NCI-H748 treated with DMSO at 0.1 percent for 48 hours (cell line): ENCODE results near the gene SIDT2.
"Not testable (repeated sequence)": the region's sequence is repeated elsewhere in the genome, so short reads cannot be mapped to it uniquely, and the experiment has no call there.

ENCODE experiments used
- DNase-seq: peaks from one replicate; lab custom pipeline; 2025; lab: John Stamatoyannopoulos, UW

The SIDT2 gene

DNA sequence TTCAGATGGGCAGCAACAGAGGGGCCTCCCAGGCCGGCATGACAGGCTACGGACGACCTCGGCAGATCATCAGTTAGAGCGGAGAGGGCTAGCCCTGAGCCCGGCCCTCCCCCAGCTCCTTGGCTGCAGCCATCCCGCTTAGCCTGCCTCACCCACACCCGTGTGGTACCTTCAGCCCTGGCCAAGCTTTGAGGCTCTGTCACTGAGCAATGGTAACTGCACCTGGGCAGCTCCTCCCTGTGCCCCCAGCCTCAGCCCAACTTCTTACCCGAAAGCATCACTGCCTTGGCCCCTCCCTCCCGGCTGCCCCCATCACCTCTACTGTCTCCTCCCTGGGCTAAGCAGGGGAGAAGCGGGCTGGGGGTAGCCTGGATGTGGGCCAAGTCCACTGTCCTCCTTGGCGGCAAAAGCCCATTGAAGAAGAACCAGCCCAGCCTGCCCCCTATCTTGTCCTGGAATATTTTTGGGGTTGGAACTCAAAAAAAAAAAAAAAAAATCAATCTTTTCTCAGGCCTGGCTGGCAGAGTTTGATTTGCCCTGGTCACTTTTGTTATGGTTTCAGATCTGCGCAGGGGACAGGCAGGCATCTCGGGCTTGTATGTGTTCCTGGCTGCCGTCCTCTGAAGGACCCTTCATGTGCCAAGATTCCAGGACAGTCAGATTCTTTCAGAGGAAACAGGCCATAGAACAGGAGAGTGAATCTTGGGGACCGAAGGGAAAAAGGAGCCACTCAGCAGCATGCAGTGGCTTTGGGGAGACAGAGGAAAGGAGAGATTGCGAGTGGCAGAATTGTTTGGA lies 25.9 kb downstream of the SIDT2 start:
- no peak for DNase-seq

GRCh38 chr11:117205211-117205818 lies 26.8 kb downstream of the SIDT2 start:
- no peak for DNase-seq

DNA sequence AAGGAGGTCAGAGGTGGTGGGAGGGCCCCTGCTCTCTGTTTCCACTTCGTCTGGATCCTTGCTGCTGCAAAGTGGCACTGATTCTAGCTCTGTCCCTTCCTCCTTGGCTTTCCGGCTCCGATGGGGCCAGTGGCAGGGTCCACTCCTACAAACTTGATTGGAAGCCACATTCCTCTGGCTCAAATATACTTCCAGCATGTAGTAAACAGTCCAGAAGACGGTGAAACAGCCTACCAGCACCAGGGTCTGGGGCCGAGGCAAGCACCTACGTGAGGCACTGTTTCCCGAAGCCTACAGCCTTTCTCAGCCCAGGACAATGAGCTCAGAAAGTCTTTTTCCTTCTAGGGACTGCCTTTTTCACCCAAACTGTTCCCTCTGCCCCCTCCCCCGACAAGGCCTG lies 27.6 kb downstream of the SIDT2 start:
- not testable (repeated sequence) for DNase-seq

DNA sequence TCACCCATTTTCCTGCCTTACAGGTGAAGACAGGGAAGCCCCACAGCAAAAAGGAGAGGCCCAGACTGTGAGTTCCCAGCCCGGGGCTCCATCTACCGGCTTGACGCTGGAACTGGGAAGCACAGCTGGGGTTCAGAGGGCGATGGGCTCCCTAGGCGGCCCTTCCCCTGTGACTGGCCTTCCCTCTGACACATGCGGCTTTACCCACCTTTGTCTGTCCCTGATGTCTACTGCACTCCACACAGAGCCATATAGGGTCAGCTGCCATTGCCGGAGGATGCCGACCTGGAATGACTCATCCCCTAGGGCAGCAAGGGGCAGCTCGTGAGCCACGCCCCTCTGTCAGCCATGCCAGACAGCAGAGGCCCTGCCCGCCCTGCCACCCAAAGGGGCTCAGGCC lies 28.3 kb downstream of the SIDT2 start:
- not testable (repeated sequence) for DNase-seq

- not testable (repeated sequence) for DNase-seq
These were observed 28.9 kb downstream of the SIDT2 start for GRCh38 chr11:117207481-117207880.

DNA sequence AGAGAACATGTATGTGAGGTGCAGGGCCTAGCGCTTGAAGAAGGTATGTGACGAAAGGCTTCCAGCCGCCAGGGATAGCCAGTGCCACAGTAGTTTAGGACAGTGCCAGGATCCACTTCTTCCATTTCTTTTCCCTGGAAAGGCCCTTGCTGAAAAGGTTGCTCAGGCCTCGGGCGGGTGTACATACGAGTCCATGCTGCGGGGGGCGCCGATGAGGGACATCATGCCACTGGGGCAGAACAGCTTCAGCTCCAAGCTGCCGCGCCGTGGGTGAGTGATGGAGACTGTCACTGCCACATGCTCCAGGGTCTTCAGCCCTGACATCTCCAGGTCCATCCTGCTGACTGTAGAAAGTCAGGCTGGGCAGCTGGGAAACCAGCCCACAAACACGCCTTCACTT lies 30.2 kb downstream of the SIDT2 start:
- DNase-seq: not testable (repeated sequence)

- DNase-seq: not testable (repeated sequence)
These were observed 31.0 kb downstream of the SIDT2 start for GRCh38 chr11:117209351-117210125.

DNA sequence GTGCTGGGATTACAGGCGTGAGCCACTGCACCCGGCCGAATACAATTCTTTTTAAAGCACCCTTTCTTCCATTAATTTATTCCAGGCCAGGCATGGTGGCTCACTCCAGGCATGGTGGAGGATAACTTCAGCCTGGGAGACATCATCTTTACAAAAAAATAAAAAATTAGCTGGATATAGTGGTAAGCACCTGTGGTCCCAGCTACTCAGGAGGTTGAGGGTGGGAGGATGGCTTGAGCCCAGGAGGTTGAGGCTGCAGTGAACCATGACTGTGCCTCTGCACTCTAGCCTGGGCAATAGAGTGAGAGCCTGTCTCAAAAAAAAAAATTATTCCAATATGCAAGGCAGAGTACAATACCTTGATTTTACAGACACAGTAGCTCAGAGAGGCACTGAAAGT lies 32.1 kb downstream of the SIDT2 start:
- DNase-seq: no peak

DNA sequence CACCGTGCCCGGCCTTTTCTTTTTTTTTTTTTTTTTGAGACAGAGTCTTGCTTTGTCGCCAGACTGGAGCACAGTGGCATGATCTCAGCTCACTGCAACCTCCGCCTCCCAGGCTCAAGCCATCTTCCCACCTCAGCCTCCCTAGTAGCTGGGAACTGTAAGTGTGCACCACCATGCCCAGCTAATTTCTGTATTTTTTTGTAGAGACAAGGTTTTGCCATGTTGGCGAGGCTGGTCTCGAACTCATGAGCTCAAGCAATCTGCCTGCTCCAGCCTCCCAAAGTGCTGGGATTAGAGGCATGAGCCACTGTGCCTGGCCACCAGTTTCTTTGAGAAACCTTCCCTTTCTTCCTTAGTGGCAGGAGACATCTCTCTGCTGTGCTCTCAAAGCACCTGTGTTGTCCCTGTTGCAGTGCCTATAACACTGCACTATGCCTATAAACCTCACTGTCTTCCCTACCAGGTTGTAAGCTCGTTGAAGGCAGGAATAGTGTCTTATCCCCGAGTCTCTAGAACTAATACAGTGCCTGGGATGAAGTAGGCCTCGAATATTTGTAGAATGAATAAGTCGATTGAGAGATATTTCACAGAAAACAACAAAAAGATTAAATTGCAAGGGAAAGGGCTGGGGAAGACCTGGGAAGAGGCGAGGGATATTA lies 34.3 kb downstream of the SIDT2 start:
- no peak for DNase-seq

- no peak for DNase-seq
These were observed 36.0 kb downstream of the SIDT2 start for GRCh38 chr11:117214404-117215110.

DNA sequence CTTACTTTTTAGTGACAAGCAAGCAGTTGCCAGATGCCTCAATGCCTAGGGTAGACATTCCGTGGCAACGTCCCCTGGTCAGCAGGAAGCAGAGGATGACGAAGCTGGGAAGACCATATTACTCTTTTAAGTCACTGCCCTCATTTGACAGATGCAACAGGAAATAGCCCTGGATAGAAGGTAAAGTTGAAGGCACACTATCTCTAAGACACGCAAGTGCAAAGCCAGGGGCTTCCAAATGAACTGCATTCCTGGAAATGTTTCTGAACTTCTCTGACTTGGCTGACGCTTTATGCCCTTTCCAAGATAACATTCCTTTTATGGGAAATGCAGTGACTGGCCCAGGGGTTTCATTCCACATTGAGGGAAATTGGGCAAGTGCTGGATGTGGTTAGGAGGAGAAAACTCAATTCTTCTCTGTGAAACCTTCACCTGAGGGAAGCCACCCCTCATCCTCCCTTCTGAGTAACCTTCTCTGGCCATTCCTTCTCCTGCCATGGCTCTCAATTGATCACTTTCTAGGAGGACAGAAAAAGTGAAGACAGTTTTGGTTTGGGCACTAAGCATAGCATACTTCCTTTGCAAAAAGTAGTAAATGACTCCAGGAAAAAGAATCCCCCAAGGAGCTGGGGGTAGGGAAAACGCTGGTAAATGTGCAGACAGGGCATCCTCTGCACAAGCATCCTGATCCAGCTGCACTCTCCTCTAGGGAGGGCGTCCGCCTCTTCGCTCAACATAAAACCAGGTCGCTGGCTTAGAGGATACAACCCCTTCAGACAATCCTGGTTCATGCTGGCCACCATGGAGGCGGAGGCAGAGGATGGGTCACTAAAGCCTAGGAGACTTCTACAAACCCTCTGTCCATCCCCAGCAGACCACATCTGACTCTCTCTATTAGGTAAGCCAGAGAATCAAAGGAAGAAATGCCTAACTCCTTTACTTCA lies 38.9 kb downstream of the SIDT2 start:
- no peak for DNase-seq

GRCh38 chr11:117218133-117218915 lies 39.8 kb downstream of the SIDT2 start:
- no peak for DNase-seq

DNA sequence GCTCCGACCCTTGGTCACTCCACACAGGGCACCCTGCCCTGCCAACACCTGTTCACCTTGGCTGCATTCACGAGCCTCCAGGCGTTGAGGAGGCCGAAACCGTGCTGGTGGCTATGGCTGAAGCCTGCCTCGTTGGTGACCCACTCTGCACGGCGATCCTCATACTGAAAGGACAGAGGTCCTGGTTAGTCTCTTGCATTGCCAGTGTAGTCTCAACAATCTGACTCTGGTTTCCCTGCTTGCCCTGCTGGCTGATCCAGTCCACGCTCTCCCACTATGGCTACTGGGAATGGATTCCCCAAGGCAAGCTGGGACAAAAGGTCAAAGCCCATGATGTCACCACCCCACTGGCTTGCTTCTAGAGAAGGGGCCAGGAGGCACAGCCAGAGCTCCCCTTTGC lies 40.5 kb downstream of the SIDT2 start:
- no peak for DNase-seq

DNA sequence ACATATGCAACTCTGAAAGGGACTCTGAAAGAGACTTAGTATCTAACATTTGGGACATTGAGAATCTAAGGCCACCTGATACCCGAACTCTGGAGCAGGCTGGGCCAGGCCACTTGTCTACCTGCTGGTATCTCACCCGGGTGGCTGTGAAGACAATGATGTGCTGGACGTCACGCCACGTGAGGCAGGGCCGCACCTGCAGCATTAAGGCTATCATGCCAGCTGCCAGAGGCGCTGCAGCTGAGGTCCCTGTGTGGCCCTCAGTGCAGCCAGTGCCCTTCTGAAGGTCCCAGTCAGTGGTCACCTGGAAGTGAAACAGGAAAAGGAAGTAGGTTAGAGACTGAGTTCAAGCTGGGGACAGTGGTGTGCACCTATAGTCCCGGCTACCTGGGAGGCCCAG lies 40.9 kb downstream of the SIDT2 start:
- no peak for DNase-seq

DNA sequence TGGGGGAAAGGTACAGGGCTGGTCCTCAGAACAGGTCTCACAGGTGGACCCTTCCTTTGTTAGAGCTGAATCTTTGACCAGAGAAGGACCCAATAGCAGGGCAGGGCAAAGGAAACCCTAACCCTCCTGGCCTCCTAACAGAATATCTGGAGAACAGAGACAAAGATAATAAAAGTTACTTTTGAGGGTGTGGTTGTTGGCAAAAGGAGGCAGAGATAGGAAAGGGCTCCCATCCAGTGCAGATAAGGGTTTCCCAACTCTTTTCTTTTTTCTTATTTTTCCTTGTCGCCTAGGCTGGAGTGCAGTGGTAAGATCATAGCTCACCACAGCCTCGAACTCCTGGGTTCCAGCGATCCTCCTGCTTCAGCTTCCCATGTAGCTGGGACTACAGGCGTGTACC lies 41.5 kb downstream of the SIDT2 start:
- DNase-seq: no peak

- DNase-seq: no peak
These were observed 42.0 kb downstream of the SIDT2 start for GRCh38 chr11:117220568-117220967.

- no peak for DNase-seq
These were observed 42.6 kb downstream of the SIDT2 start for GRCh38 chr11:117220999-117221774.

DNA sequence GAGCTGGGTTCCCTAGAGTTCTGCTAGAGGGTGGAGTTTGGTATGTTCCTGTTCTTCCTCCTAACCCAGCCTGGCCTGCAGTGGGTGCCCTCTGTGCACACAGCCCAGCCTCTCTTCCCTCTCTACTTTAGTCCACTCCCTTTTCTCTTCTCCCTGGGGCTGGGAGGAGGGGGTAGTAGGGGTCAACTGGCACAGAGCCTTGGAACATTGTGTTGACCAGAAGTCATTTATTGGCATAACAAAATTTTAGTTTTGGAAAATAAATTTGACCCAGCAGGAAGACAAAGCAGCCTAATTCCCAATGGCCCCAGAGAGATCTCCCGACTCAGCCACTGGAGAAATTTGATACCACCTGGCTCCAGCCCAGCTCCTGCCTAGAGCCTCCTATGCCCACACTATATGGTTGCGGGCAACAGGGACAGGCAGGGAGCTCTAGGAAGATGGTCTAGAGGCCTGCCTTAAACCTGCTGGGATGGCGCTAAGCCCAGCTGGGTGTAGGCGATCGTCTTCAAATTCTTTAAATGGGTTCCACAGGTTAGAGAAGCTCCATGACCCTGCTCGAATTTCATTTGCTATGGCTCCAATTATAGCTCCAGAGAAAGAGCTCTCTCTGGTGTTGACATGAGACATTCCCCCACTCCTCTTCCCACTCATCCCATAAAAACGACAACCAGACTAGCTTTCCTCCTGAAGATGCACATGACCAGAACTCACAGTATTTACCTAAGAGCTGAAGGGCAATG lies 43.4 kb downstream of the SIDT2 start:
- no peak for DNase-seq
